Pulmonary artery endothelial cell (primary cell): ENCODE data around the gene BAZ1B. TPM values are rescaled to one million over a fixed set of nuclear protein-coding genes. Genes with fewer than 3 reads are reported as not detected.
"Not testable (repeated sequence)": the region's sequence is repeated elsewhere in the genome, so short reads cannot be mapped to it uniquely, and the experiment has no call there.

Experiments used
- DNase-seq: peaks from one replicate; pipeline ENCODE4 v3.0.0-alpha.2; 2011; ENCODE audit warnings: low read depth, low spot score
- total RNA-seq: library from RNA; depleted of rRNA; stranded (reverse); fragments of >200 nt; gene quantifications from 2 replicates; pipeline ENCODE4 v1.2.3, GENCODE V29; 2014

Gene BAZ1B
- total RNA-seq, 1 donor from 2014 or later = 53.7 TPM

- no peak for DNase-seq
These were observed 92.9 kb downstream of the BAZ1B start for GRCh38 chr7:73429215-73429614.

GRCh38 chr7:73427902-73428787, 93.9 kb downstream of the BAZ1B start:
- DNase-seq = no peak

- no peak for DNase-seq
These were observed 96.1 kb downstream of the BAZ1B start for GRCh38 chr7:73426016-73426415.

- no peak for DNase-seq
These were observed 96.6 kb downstream of the BAZ1B start for GRCh38 chr7:73425356-73425983.

- no peak for DNase-seq
These were observed 97.6 kb downstream of the BAZ1B start for GRCh38 chr7:73424489-73424885.

GRCh38 chr7:73423519-73424488, 98.3 kb downstream of the BAZ1B start:
- no peak for DNase-seq

- DNase-seq = not testable (repeated sequence)
These were observed 101.5 kb downstream of the BAZ1B start for GRCh38 chr7:73420610-73421009.

GRCh38 chr7:73420016-73420415, 102.1 kb downstream of the BAZ1B start:
- peak; percentile 33 for DNase-seq

- DNase-seq = no peak
These were observed 103.9 kb downstream of the BAZ1B start for GRCh38 chr7:73418113-73418703.

GRCh38 chr7:73410541-73411131, 111.5 kb downstream of the BAZ1B start:
- not testable (repeated sequence) for DNase-seq

GRCh38 chr7:73404860-73405259, 117.2 kb downstream of the BAZ1B start:
- not testable (repeated sequence) for DNase-seq

GRCh38 chr7:73399185-73400050, 122.7 kb downstream of the BAZ1B start:
- peak; percentile 27 for DNase-seq

- DNase-seq = no peak
These were observed 124.4 kb downstream of the BAZ1B start for GRCh38 chr7:73397521-73398281.

GRCh38 chr7:73395538-73396503, 126.3 kb downstream of the BAZ1B start:
- DNase-seq = no peak

GRCh38 chr7:73394422-73394821, 127.7 kb downstream of the BAZ1B start:
- DNase-seq = no peak

GRCh38 chr7:73391396-73391795, 130.7 kb downstream of the BAZ1B start:
- no peak for DNase-seq
